Right lobe of liver (tissue), 6 donors: ENCODE measurements around the gene CDKN2D. TPM values are rescaled to one million over a fixed set of nuclear protein-coding genes. Genes with fewer than 3 reads are reported as not detected.
A peak's percentile ranks its signal among the peaks of the same experiment; 100 is the strongest.

Source experiments
- ATAC-seq, 4 donors: fragments of 200-7000 bp; cut with Tn5 transposase; one replicate each; pipeline ENCODE4 v1.9.1; 2020; ENCODE audit warnings: mild to moderate bottlenecking in 4 of 4, moderate library complexity in 4 of 4
- DNase-seq, 3 donors: peaks; one replicate each; pipeline ENCODE4 v3.0.0-alpha.2; 2020
- H3K27ac ChIP-seq, 3 donors: fragments of 200-600 bp; one replicate each; pipeline ENCODE4 v1.8.0; 2022
- H3K27me3 ChIP-seq, 2 donors: fragments of 200-600 bp; one replicate each; pipeline ENCODE4 v1.8.0; 2022
- H3K36me3 ChIP-seq, 4 donors: fragments of 200-600 bp; sonication (generic) in 1 of 4; one replicate each; pipeline versions ENCODE4 v1.5.1 to v1.8.0; 2017 to 2022; ENCODE audit warnings: control low read depth in 1 of 4
- H3K4me1 ChIP-seq, 4 donors: fragments of 200-600 bp; sonication (generic) in 1 of 4; one replicate each; pipeline versions ENCODE4 v1.5.1 to v1.8.0; 2017 to 2022; ENCODE audit warnings: control low read depth in 1 of 4
- H3K4me3 ChIP-seq, 3 donors: fragments of 200-600 bp; one replicate each; pipeline ENCODE4 v1.8.0; 2022
- H3K9me3 ChIP-seq, 4 donors: fragments of 200-600 bp; sonication (generic) in 1 of 4; one replicate each; pipeline versions ENCODE4 v1.5.1 to v1.8.0; 2017 to 2022; ENCODE audit warnings: control low read depth in 1 of 4
- CTCF ChIP-seq, 4 donors: fragments of 200-600 bp in 3 of 4; fragments of 450-650 bp in 1 of 4; IDR thresholded peaks; one replicate each; pipeline versions ENCODE4 v1.5.1 to v1.8.0; 2016 to 2022; ENCODE audit warnings: antibody characterized with exemption in 4 of 4, mild to moderate bottlenecking in 2 of 4
- POLR2A ChIP-seq: fragments of 450-650 bp; IDR thresholded peaks from one replicate; pipeline ENCODE4 v1.6.1; 2017; ENCODE audit warnings: antibody characterized with exemption, mild to moderate bottlenecking
- WGBS: methylation state at CpG from one replicate; pipeline ENCODE4 v1.1.6; 2018; ENCODE audit warnings: low coverage, low lambda C conversion rate; ENCODE audit not compliant: insufficient coverage; ENCODE audit errors: missing lambda C conversion rate; 5-methylcytosine and 5-hydroxymethylcytosine counted together
- intact Hi-C, 2 donors: fragments of 100-400 bp; cut with DNase I; formaldehyde crosslinking; loops; one replicate each; pipeline versions ENCODE4 v1.11.2 to v1.14.1; 2022
- microRNA counts: library from miRNA; unstranded; fragments of <30 nt; microRNA quantifications from one replicate; lab custom pipeline; 2016
- microRNA-seq, 2 donors: library from miRNA; unstranded; fragments of <30 nt; microRNA quantifications; one replicate each; pipeline ENCODE4, GENCODE V29; 2019 to 2020
- small RNA-seq, 2 experiments: library from RNA; depleted of rRNA; stranded (forward); fragments of <200 nt; gene quantifications; one replicate each; pipeline ENCODE3, GENCODE V24; 2016
- total RNA-seq, 6 experiments: library from RNA; depleted of rRNA in 2 of 6; stranded (reverse); fragments of >200 nt in 2 of 6; fragmentation: NEBNext Ultra II Directional in 3 of 6; extraction: Animal tissue kit (Norgen Biotek cat#: 25700) in 3 of 6; gene quantifications; one replicate each; pipeline versions ENCODE4 v1.1.0 to v1.2.4, GENCODE V29; 2016 to 2023
- donor health status: DM: no; HTN: yes; CAD: no.
- donor health status: DM: no; HTN: no; CAD: no.
- donor health status: DM: no; HTN: no; CAD: no.
- donor health status: DM: no; HTN: yes; CAD: no.
- donor health status: DM: no; HTN: yes; CAD: no.

CDKN2D gene
- total RNA-seq, 6 experiments from 2014 or later = 0.97 to 2.8 (median 2.0) TPM

GRCh38 chr19:10517361-10517759 is 51.4 kb downstream of the CDKN2D start, which contains the start of gene S1PR5:
Gene S1PR5, minus strand, starts transcription at chr19:10517447. Its CDS starts 2,436 bp downstream, at chr19:10515011.
- peak; percentile 36 to 58 (median 47) for ATAC-seq
- Histone ChIP-seq H3K4me3 (peak within 1 kb of the TSS in 2 of 3 donors; percentile 15 to 40), H3K4me1 (peaks cover 0 to 6% (median 0%) of the 10 kb centered on the region in 4 donors), H3K36me3 (no peaks in the 10 kb centered on the region), H3K27me3 (peaks cover 0 to 21% of the 10 kb centered on the region in 2 donors), H3K9me3 (no peaks in the 10 kb centered on the region), H3K27ac (no peak within 1 kb of the TSS)
- no peak for TF ChIP-seq POLR2A
- TF ChIP-seq CTCF (IDR thresholded peaks at IDR 0.05) = no peak
- peak in 1 of 3 donors; percentile 32 for DNase-seq
- 0% methylated on average over 6 of the region's 39 CpGs for WGBS
- intact Hi-C loops = no loop called here

GRCh38 chr19:10516671-10517286 is 52.0 kb downstream of the CDKN2D start:
- no peak for TF ChIP-seq POLR2A
- no peak for TF ChIP-seq CTCF (IDR thresholded peaks at IDR 0.05)
- Histone ChIP-seq H3K27me3 (peaks cover 0 to 21% of the 10 kb centered on the region in 2 donors), H3K4me1 (peaks cover 0 to 6% (median 0%) of the 10 kb centered on the region in 4 donors), H3K9me3 (no peaks in the 10 kb centered on the region), H3K36me3 (no peaks in the 10 kb centered on the region), H3K4me3 (peak overlapping the region in 2 of 3 donors; percentile 15 to 40), H3K27ac (no peak overlapping the region)
- WGBS = 45% methylated on average over 4 of the region's 10 CpGs
- no peak for DNase-seq
- ATAC-seq = no peak
- intact Hi-C loops = no loop called here

MicroRNA genes within 50 kb of the gene (microRNA counts, 767-probe panel; counts per million panel counts)
- 237 counts per million for microRNA hsa-miR-1238 (lab: Ali Mortazavi, UCI)

Small RNA genes within 50 kb of the gene (microRNA-seq; reads per million reads assigned to microRNA genes)
- 0 reads per million in 2 donors for gene MIR1238

Small RNA genes within 50 kb of the gene (small RNA-seq; reads per million reads assigned to genes)
- 0 reads per million in 2 experiments for gene MIR1238
- 0 reads per million in 2 experiments for gene RNU7-140P

Other genes with a start within 250 kb of the CDKN2D start
- 1 to 10 TPM; 5.2 to 9.5 (median 7.1) TPM for gene RAVER1, start 235.4 kb downstream of the CDKN2D start, total RNA-seq
- gene ICAM3, start 229.4 kb downstream of the CDKN2D start, total RNA-seq = 10 to 100 TPM; 11.4 to 35.5 (median 22.4) TPM
- 100 to 1,000 TPM in 1 of 6 experiments, 10 to 100 TPM in 5; 63.9 to 106 (median 72.9) TPM for gene TYK2, start 188.4 kb downstream of the CDKN2D start, total RNA-seq
- 10 to 100 TPM; 39.6 to 74.9 (median 50.1) TPM for gene CDC37, start 165.4 kb downstream of the CDKN2D start, total RNA-seq
- 1 to 10 TPM; 1.2 to 5.8 (median 2.7) TPM for gene PDE4A, start 148.4 kb downstream of the CDKN2D start, total RNA-seq
- gene KEAP1, start 65.6 kb downstream of the CDKN2D start, total RNA-seq = 10 to 100 TPM; 36.7 to 60.7 (median 41.2) TPM
- gene S1PR5, start 51.5 kb downstream of the CDKN2D start, total RNA-seq = under 1 TPM in 5 of 6 experiments, not detected in 1; 0.20 to 0.43 (median 0.35) TPM
- gene ATG4D, start 25.1 kb downstream of the CDKN2D start, total RNA-seq = 10 to 100 TPM in 4 of 6 experiments, 1 to 10 TPM in 2; 8.1 to 19.7 (median 11.8) TPM
- gene KRI1, start 3.0 kb downstream of the CDKN2D start, total RNA-seq = 1 to 10 TPM; 5.8 to 9.6 (median 8.5) TPM
- gene AP1M2, start 18.3 kb upstream of the CDKN2D start, total RNA-seq = 1 to 10 TPM in 2 of 6 experiments, under 1 TPM in 4; 0.35 to 2.5 (median 0.75) TPM
- 10 to 100 TPM; 11.7 to 18.5 (median 15.6) TPM for gene SLC44A2, start 56.6 kb upstream of the CDKN2D start, total RNA-seq
- 10 to 100 TPM; 40.0 to 82.3 (median 54.8) TPM for gene ILF3, start 85.4 kb upstream of the CDKN2D start, total RNA-seq
- gene QTRT1, start 132.5 kb upstream of the CDKN2D start, total RNA-seq = 10 to 100 TPM; 19.0 to 30.2 (median 26.8) TPM
- 10 to 100 TPM; 54.0 to 86.9 (median 68.3) TPM for gene DNM2, start 149.1 kb upstream of the CDKN2D start, total RNA-seq